Measurements from ENCODE around the gene NCOR2. TPM values are rescaled to one million over a fixed set of nuclear protein-coding genes. Genes with fewer than 3 reads are reported as not detected.

Gene NCOR2
- total RNA-seq, 3 donors from 2014 or later (not counting 1 experiment from before 2014, with no cell fraction given), result 109 to 126 (median 125) TPM

GRCh38 chr12:124518051-124518932 lies 49.1 kb downstream of the NCOR2 start:
- 60% methylated on average over 51 of the region's 51 CpGs for WGBS (ENCODE audit: insufficient coverage)
- no peak overlapping the region for H3K27ac ChIP-seq (ENCODE audit: low read length)
- H3K4me3 ChIP-seq (ENCODE audit: low read length), result no peak overlapping the region
- intact Hi-C loops (cut with micrococcal nuclease), result no loop called here
- Mint-ChIP-seq H3K36me3 (no peaks in the 10 kb centered on the region), H3K27ac (peak overlapping the region in 1 of 2 donors; percentile 63), H3K27me3 (ENCODE audit: low read depth in 2 of 2) (peaks cover 0 to 5% of the 10 kb centered on the region in 2 donors), H3K4me1 (peaks cover 26 to 44% of the 10 kb centered on the region in 2 donors), H3K9me3 (no peaks in the 10 kb centered on the region), H3K4me3 (peak overlapping the region; percentile 17)
- no peaks in the 10 kb centered on the region for H3K9me3 ChIP-seq (ENCODE audit: control insufficient read depth, insufficient read depth, low read length)
- no peaks in the 10 kb centered on the region for H3K36me3 ChIP-seq (ENCODE audit: control insufficient read depth, insufficient read depth, low read length)
- TF ChIP-seq CTCF (IDR thresholded peaks at IDR 0.05), result no peak
- no peak for ATAC-seq
- DNase-seq, result no peak
- H3K27me3 ChIP-seq (ENCODE audit: control insufficient read depth, insufficient read depth, low read length), result no peaks in the 10 kb centered on the region
- H3K4me1 ChIP-seq (ENCODE audit: control insufficient read depth, insufficient read depth, low read length), result peaks cover 9% of the 10 kb centered on the region
